H54 (cell line): Measurements from ENCODE around the gene STK16.
"Not testable (repeated sequence)": the region's sequence is repeated elsewhere in the genome, so short reads cannot be mapped to it uniquely, and the experiment has no call there.

ENCODE experiments used
- DNase-seq: peaks from one replicate; pipeline ENCODE4 v3.0.0; 2011; ENCODE audit warnings: low spot score, mixed read lengths; ENCODE audit not compliant: insufficient read length
- FAIRE-seq: peaks from 3 replicates; lab custom pipeline; 2011; peaks lifted over from hg19 to GRCh38; lab: Jason Lieb, UNC
- POLR2A ChIP-seq: IDR thresholded peaks from 2 replicates; pipeline ENCODE4 v1.6.1; 2011; ENCODE audit warnings: low read depth, mild to moderate bottlenecking, low read length

STK16 gene

GRCh38 chr2:219253753-219254589 lies 8.7 kb downstream of the STK16 start, which contains the start of gene TUBA4A:
Gene TUBA4A (minus strand): TSS chr2:219253918. CDS start chr2:219253858, 60 bp downstream.
- peak; percentile 96 for TF ChIP-seq POLR2A
- FAIRE-seq: no peak
- peak; percentile 78 for DNase-seq

- no peak for TF ChIP-seq POLR2A
- DNase-seq (no peak), FAIRE-seq (no peak)
These were observed 9.4 kb downstream of the STK16 start for GRCh38 chr2:219254590-219255201.

GRCh38 chr2:219258942-219259341 lies 13.7 kb downstream of the STK16 start:
- not testable (repeated sequence) for DNase-seq, FAIRE-seq

- FAIRE-seq (no peak), DNase-seq (no peak)
- no peak for TF ChIP-seq POLR2A
These were observed 16.0 kb downstream of the STK16 start for GRCh38 chr2:219261024-219261855.

- FAIRE-seq: no peak
- TF ChIP-seq POLR2A: no peak
- DNase-seq: no peak
These were observed 21.0 kb downstream of the STK16 start for GRCh38 chr2:219266232-219266631.

GRCh38 chr2:219266886-219267285 lies 21.6 kb downstream of the STK16 start:
- FAIRE-seq (no peak), DNase-seq (no peak)
- no peak for TF ChIP-seq POLR2A

- TF ChIP-seq POLR2A: no peak
- DNase-seq: no peak
- FAIRE-seq: no peak
These were observed 23.0 kb downstream of the STK16 start for GRCh38 chr2:219268294-219268693.

- DNase-seq (no peak), FAIRE-seq (no peak)
- TF ChIP-seq POLR2A: no peak
These were observed 24.2 kb downstream of the STK16 start for GRCh38 chr2:219269362-219270054.

- FAIRE-seq (no peak), DNase-seq (no peak)
- no peak for TF ChIP-seq POLR2A
These were observed 24.7 kb downstream of the STK16 start for GRCh38 chr2:219270055-219270372.

GRCh38 chr2:219271021-219271420 lies 25.7 kb downstream of the STK16 start:
- no peak for TF ChIP-seq POLR2A
- FAIRE-seq (no peak), DNase-seq (no peak)

- no peak for DNase-seq
- TF ChIP-seq POLR2A: no peak
- no peak for FAIRE-seq
These were observed 27.1 kb downstream of the STK16 start for GRCh38 chr2:219272356-219272755.

GRCh38 chr2:219272995-219273394 lies 27.7 kb downstream of the STK16 start:
- DNase-seq (no peak), FAIRE-seq (no peak)
- TF ChIP-seq POLR2A: no peak

GRCh38 chr2:219273937-219274336 lies 28.7 kb downstream of the STK16 start:
- peak; percentile 84 for DNase-seq
- FAIRE-seq: peak; percentile 30

More at GRCh38 chr2:219273937-219274336, 28.7 kb downstream of the STK16 start:
- TF ChIP-seq POLR2A: no peak; the same call in 1 of the 2 replicates
